ENCODE results near the gene TNFRSF4.

- TF ChIP-seq EP300 (IDR thresholded peaks at IDR 0.05), result no peak
- no peak for TF ChIP-seq CTCF (IDR thresholded peaks at IDR 0.05)
Observed at GRCh38 chr1:1244192-1244811, 30.3 kb upstream of the TNFRSF4 start.

Measured in tibial nerve (tissue), 4 donors.